KBM-7 (cell line): ENCODE data around the gene PRDM16.

Experiments
- DNase-seq: peaks from one replicate; pipeline ENCODE4 v3.0.0-alpha.2; 2015
- in situ Hi-C: fragments of 300-500 bp; cut with MboI; formaldehyde crosslinking; loops from 2 replicates; pipeline ENCODE4 v1.14.3; 2020; ENCODE audit warnings: low sequenced_read_pairs, low pct_unique_long_range_greater_than_20kb, mixed read lengths

The PRDM16 gene

GRCh38 chr1:3370856-3371703, 302.1 kb downstream of the PRDM16 start:
- no peak for DNase-seq
- in situ Hi-C loops, result no loop called here

DNA sequence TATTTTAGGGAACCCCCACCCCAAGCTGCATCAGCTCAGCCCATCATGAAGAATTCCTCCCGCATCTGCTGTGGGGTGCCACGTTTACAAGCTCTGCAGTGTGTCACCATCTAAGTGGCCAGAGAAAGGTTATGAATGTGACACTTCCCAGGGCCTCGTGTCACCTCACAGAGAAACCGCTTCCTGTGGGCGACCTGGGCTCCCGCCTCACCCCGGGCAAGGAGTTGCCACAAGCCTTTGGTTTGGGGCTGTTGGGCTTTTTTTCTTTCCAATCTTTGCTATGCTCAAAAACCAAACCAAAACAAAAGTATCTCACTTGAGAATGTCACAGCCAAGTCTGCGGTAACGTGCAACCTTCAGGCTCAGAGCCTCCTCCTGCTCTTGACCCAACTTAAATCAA, 303.3 kb downstream of the PRDM16 start:
- no peak for DNase-seq
- in situ Hi-C loops, result no loop called here

DNA sequence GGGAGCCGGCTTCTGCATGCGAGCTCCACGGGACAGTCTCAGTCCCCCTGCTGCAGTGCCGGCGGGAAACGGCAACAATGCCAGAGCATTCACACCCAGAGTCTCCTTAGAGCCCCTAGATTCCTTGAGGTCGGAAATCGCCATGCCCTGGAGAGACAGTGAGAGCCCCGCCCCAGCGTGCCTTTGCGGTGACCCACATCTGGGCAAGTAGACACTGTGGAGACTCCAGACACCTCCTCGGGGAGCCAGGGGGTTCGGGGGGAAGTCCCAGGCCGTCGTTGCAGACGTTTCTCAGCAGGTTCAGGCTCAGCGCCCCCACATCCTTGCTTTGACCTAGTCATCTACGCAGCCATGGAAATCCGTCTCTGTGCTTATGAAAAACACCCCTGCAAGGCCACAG, 304.2 kb downstream of the PRDM16 start:
- no peak for DNase-seq
- in situ Hi-C loops, result no loop called here

GRCh38 chr1:3373700-3374405, 304.9 kb downstream of the PRDM16 start:
- in situ Hi-C loops, result no loop called here
- no peak for DNase-seq

DNA sequence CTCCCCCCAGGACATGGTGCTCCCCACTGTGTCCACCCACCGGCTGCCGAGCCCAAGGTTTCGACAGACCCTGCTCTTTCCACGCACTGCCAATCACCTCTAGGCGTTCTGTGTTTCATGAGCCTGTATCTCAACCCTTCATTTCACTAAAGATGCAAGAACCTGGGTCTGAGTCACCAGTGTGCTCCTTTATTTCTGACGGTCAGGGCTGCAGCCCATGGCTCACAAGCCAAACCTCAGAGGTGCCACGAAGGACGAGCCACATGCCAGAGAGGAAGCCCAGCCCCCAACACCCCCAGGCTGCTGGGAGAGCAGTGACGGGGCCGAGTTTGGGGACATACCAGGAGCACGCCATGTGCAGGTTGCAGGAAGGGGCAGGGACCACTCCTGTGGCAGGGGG, 306.2 kb downstream of the PRDM16 start:
- in situ Hi-C loops, result no loop called here
- DNase-seq, result no peak

GRCh38 chr1:3377166-3377565, 308.2 kb downstream of the PRDM16 start:
- in situ Hi-C loops, result no loop called here

DNA sequence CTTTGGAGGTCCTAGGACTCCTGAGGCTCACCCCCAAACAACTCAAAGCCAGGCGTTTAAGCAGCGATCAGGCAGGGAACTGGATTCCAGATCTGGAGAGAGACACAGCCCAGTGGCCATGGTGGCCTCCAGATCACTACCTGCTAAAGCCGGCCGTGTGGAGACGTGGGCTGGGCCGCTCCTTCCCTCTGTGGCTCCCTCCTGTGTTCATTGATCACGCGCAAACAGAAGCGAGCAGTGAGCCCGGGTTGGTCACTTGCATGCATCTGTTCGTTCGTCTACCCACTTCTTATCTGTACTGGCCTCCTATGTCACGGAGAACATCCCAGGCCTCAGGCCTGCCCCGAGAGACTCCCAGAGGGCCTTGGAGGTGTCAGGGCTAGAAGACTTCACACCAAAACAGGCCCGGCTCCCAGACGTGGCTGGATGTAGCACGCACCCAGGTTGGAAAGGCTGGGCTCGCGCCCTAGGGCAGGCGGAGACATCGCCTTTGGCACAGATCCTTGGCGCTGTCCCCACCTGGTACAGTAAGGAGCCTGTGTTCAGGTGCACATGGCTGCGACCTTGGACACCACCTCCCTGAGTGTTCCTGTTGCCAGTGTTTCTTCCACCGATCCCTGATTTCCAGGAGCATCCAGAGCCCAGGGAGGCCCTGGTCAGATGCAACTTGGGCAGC, 308.7 kb downstream of the PRDM16 start:
- no peak for DNase-seq
- in situ Hi-C loops, result no loop called here

More at GRCh38 chr1:3377166-3377565, 308.2 kb downstream of the PRDM16 start:
- DNase-seq, result no peak

GRCh38 chr1:3378411-3379208, 309.6 kb downstream of the PRDM16 start:
- in situ Hi-C loops, result no loop called here
- no peak for DNase-seq

GRCh38 chr1:3379934-3380333, 310.9 kb downstream of the PRDM16 start:
- in situ Hi-C loops, result no loop called here
- DNase-seq, result no peak

DNA sequence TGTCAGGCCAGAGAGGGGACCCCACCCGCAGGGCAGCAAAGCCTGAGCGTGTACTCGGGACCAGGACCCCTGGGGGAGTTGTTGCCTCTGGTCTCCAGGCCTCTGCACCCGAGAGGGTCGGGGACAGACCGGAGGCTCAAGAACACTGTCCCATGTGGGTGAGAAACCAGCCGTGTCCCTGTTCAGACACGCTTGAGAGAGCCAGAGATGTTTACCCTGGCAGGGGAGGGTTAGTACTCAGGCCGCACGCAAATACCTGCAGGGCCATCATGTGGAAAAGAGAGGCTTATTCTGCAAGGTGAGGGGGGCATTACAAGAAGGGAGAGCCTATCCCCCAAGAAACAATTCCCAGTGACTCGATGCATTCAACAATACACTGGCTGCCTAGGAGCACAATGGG, 311.5 kb downstream of the PRDM16 start:
- DNase-seq, result no peak
- in situ Hi-C loops, result no loop called here

DNA sequence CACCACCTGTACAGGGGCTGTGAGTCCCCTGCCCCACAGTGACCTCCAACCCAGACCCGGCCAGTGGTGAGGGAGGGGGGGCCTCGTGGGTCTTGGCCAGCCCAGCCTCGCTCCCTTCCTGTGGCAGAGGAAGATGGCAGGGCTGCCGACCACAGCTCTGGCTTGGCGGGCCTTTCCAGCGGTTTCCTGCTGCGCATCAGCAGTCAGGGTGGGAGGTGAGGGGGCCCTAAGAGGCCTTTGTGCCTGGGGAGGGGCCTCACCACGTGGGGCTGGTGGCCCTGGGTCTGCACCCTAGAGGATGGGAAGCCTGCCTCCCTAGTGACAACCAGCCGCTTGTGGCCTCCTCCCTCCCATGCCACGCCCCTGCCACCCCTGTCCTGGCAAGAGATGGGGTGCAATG, 312.9 kb downstream of the PRDM16 start:
- DNase-seq, result no peak
- in situ Hi-C loops, result no loop called here

GRCh38 chr1:3382326-3383057, 313.5 kb downstream of the PRDM16 start:
- DNase-seq, result no peak

DNA sequence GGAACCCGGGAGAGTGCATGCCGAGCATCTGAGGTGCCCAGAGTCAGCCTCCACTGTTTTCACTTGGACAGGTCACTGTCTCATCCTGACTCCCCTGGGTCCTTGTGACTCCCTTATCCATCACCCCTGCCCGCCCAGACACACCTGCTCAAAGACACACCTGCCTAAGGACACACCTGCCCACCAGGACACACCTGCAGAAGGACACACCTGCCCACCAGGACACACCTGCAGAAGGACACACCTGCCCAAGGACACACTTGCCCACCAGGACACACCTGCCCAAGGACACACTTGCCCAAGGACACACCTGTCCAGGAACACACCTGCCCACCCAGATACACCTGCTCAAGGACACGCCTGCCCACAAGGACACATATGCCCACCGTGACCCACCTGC, 314.7 kb downstream of the PRDM16 start:
- in situ Hi-C loops, result no loop called here
- no peak for DNase-seq

More at GRCh38 chr1:3382326-3383057, 313.5 kb downstream of the PRDM16 start:
- in situ Hi-C loops, result no loop called here

- no peak for DNase-seq
- in situ Hi-C loops, result no loop called here
Observed at GRCh38 chr1:3384407-3384806, 315.4 kb downstream of the PRDM16 start.

DNA sequence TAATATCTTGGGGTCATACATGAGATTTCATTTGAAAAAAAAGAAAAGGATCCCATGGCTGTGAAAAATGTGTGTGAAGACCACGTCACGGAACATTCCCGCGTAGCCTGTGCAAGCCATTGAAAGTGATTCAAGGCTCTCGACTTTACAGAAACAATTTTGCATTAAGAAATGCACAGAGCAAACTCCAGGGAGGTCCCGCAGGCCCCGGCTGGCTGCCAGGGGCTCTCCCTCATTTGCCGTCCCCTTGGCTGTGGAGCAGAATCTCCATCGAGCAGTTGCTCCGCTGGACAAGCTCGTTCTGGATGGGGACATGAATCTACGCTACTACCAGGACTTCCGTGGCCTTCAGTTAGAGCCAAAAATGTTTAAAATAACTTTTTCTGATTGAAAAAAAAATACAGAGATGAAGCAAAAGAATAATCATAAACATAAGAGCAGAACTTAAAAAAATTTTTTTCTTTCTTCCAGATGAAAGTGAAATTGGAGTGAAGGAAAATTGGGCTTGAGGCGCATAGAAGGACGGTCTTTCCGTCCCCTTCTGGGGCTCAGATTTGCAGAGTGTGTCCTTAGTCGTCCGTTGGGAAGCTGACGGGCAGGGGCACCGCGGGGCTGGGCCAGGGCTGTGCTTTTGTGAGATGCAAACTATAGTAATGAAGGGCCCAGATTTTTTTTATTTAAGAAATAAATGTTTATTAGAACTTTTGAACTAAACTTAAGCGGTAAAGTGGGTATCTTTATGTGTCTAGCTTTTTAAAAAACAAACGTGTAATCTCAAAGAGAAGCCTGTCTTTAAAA, 317.4 kb downstream of the PRDM16 start:
- DNase-seq, result no peak
- in situ Hi-C loops, result no loop called here

- DNase-seq, result no peak
- in situ Hi-C loops, result no loop called here
Observed at GRCh38 chr1:3387401-3387800, 318.4 kb downstream of the PRDM16 start.

DNA sequence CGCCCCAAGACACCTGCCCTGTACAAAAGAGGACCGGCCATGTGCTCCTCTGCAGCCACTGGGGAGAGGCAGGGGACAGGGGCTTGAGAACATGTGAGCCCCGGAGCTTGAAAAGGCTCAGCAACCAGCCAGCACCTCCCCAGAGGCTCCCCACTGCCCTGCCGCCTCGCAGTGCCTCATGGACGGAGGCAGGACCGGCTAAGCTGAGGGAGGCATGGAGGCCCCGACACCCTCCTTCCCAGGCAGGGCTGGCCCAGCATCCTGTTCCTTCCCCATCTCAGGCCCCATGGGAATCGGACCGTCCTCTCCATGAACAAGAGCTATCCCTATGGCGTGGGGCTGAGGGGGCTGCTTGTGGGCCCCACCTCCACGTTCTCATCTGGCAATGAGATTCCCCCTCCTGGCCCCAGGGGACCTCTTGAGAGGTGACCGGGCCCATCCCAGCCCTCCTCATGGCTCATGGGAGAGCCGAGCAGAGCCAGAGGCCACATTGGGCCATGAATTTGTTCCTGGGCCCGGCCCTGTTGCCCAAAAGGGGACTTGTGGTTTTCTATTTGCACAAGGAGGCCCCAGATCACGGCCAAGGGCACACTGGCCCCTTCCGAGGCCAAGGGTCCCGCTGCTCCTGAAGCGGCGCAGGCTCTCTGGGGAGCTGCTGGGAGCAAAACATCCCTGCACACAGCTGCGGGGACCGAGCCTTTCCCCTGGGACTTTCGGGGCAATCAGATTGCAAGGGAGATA, 320.3 kb downstream of the PRDM16 start:
- in situ Hi-C loops, result no loop called here

More for the DNA sequence above, 320.3 kb downstream of the PRDM16 start:
- no peak for DNase-seq
